CD8-positive, alpha-beta memory T cell (primary cell): ENCODE measurements around the gene GNAI2. TPM values are rescaled to one million over a fixed set of nuclear protein-coding genes. Genes with fewer than 3 reads are reported as not detected.
A peak's percentile ranks its signal among the peaks of the same experiment; 100 is the strongest.

Experiments used
- CTCF ChIA-PET: fragments of 350-600 bp; sonication (Branson Sonifier 250); formaldehyde crosslinking; loops from one replicate; lab custom pipeline; 2021; ENCODE audit warnings: antibody characterized with exemption; lab: Charles Lee
- POLR2A ChIA-PET: fragments of 350-600 bp; sonication (Branson Sonifier 250); formaldehyde crosslinking; loops from one replicate; lab custom pipeline; 2021; ENCODE audit warnings: antibody characterized with exemption; lab: Charles Lee
- DNase-seq, 5 donors: peaks; one replicate each; pipeline versions ENCODE4 v3.0.0 to v3.0.0-alpha.2; 2020 to 2022; ENCODE audit warnings: mixed read lengths in 1 of 5
- H3K27ac ChIP-seq: one replicate; pipeline ENCODE4 v1.7.0; 2013; ENCODE audit warnings: low read depth, mild to moderate bottlenecking, low read length, moderate library complexity
- H3K27me3 ChIP-seq: 2 replicates; pipeline ENCODE4 v1.7.0; 2013; ENCODE audit warnings: low read length, mild to moderate bottlenecking; ENCODE audit not compliant: insufficient read depth, poor library complexity, severe bottlenecking
- H3K36me3 ChIP-seq: 2 replicates; pipeline ENCODE4 v1.7.0; 2013; ENCODE audit warnings: mild to moderate bottlenecking, low read length, moderate library complexity; ENCODE audit not compliant: insufficient read depth
- H3K4me1 ChIP-seq: 2 replicates; pipeline ENCODE4 v1.7.0; 2013; ENCODE audit warnings: mild to moderate bottlenecking, low read length, moderate library complexity; ENCODE audit not compliant: insufficient read depth
- H3K4me3 ChIP-seq: 2 replicates; pipeline ENCODE4 v1.7.0; 2013; ENCODE audit warnings: mild to moderate bottlenecking, low read length
- H3K9me3 ChIP-seq: 2 replicates; pipeline ENCODE4 v1.7.0; 2013; ENCODE audit warnings: mild to moderate bottlenecking, low read length
- H3K27ac Mint-ChIP-seq, 8 donors: one replicate each; pipeline ENCODE4 v1.8.0; 2020 to 2021; ENCODE audit warnings: mixed read lengths in 8 of 8, mild to moderate bottlenecking in 6 of 8, inconsistent platforms in 3 of 8, moderate library complexity in 3 of 8
- H3K27me3 Mint-ChIP-seq, 2 donors: one replicate each; pipeline ENCODE4 v1.8.0; 2020 to 2021; ENCODE audit warnings: mixed read lengths in 2 of 2, mild to moderate bottlenecking in 1 of 2, moderate library complexity in 1 of 2
- H3K36me3 Mint-ChIP-seq, 3 donors: one replicate each; pipeline ENCODE4 v1.8.0; 2020 to 2021; ENCODE audit warnings: mixed read lengths in 3 of 3, inconsistent platforms in 1 of 3, mild to moderate bottlenecking in 1 of 3
- H3K4me1 Mint-ChIP-seq, 3 donors: one replicate each; pipeline ENCODE4 v1.8.0; 2020 to 2021; ENCODE audit warnings: mixed read lengths in 3 of 3, inconsistent platforms in 1 of 3, mild to moderate bottlenecking in 1 of 3
- H3K4me3 Mint-ChIP-seq, 7 donors: one replicate each; pipeline ENCODE4 v1.8.0; 2020 to 2021; ENCODE audit warnings: mixed read lengths in 7 of 7, mild to moderate bottlenecking in 6 of 7, moderate library complexity in 4 of 7, inconsistent platforms in 2 of 7
- H3K9me3 Mint-ChIP-seq, 5 donors: one replicate each; pipeline ENCODE4 v1.8.0; 2020 to 2022; ENCODE audit warnings: mixed read lengths in 5 of 5, mild to moderate bottlenecking in 3 of 5, moderate library complexity in 2 of 5, inconsistent platforms in 1 of 5
- polyA plus RNA-seq: library from polyadenylated mRNA; unstranded; fragments of 300-500 nt; fragmentation: Illumina TruSeq; gene quantifications from one replicate; pipeline ENCODE4 v1.2.3, GENCODE V29; 2021
- total RNA-seq, 2 experiments: library from RNA; stranded (reverse); gene quantifications; one replicate each; pipeline ENCODE4 v1.2.3, GENCODE V29; 2021

The GNAI2 gene
- total and polyA plus RNA-seq, 3 experiments from 2014 or later = 259 to 665 (median 265) TPM

GRCh38 chr3:50299638-50299928 is 63.6 kb downstream of the GNAI2 start:
- H3K27ac ChIP-seq = peak overlapping the region; percentile 96
- Mint-ChIP-seq H3K27ac (peak overlapping the region; percentile 97 to 100 (median 99)), H3K9me3 (no peaks in the 10 kb centered on the region), H3K36me3 (peaks cover 0 to 14% (median 0%) of the 10 kb centered on the region in 3 donors), H3K4me3 (peak overlapping the region; percentile 93 to 98 (median 95)), H3K27me3 (no peaks in the 10 kb centered on the region), H3K4me1 (peaks cover 21 to 51% (median 22%) of the 10 kb centered on the region in 3 donors)
- CTCF ChIA-PET = interaction anchor here (0.5 to 3.0 kb wide), 14 partner anchors 9 to 108 kb away, joined by 3 to 16 read pairs (median 8); partner anchors contain the start of genes CYB561D2, HYAL2 and NPRL2
- no peaks in the 10 kb centered on the region for H3K27me3 ChIP-seq
- no peaks in the 10 kb centered on the region for H3K9me3 ChIP-seq
- no peak for DNase-seq
- POLR2A ChIA-PET = interaction anchor here (0.5 to 2.2 kb wide), 10 partner anchors 18 to 65 kb away, joined by 3 to 31 read pairs (median 6); partner anchors contain the start of genes CYB561D2, NPRL2, RASSF1 and TUSC2
- H3K36me3 ChIP-seq = no peaks in the 10 kb centered on the region
- peaks cover 25% of the 10 kb centered on the region for H3K4me1 ChIP-seq
- H3K4me3 ChIP-seq = peak overlapping the region; percentile 68

GRCh38 chr3:50299929-50300680 is 64.1 kb downstream of the GNAI2 start:
- Histone ChIP-seq H3K27me3 (no peaks in the 10 kb centered on the region), H3K27ac (peak overlapping the region; percentile 96), H3K4me1 (peaks cover 25% of the 10 kb centered on the region), H3K4me3 (peak overlapping the region; percentile 68), H3K9me3 (no peaks in the 10 kb centered on the region), H3K36me3 (no peaks in the 10 kb centered on the region)
- Mint-ChIP-seq H3K4me1 (peaks cover 21 to 54% (median 22%) of the 10 kb centered on the region in 3 donors), H3K36me3 (peaks cover 0 to 14% (median 0%) of the 10 kb centered on the region in 3 donors), H3K4me3 (peak overlapping the region; percentile 93 to 98 (median 95)), H3K27ac (peak overlapping the region; percentile 97 to 100 (median 99)), H3K27me3 (peaks cover 0 to 3% of the 10 kb centered on the region in 2 donors), H3K9me3 (no peaks in the 10 kb centered on the region)
- CTCF ChIA-PET = interaction anchor here (0.5 to 3.0 kb wide), 13 partner anchors 9 to 108 kb away, joined by 3 to 16 read pairs (median 9); partner anchors contain the start of genes CYB561D2, HYAL2 and NPRL2
- no peak for DNase-seq
- POLR2A ChIA-PET = interaction anchor here (0.5 to 2.2 kb wide), 9 partner anchors 17 to 65 kb away, joined by 3 to 31 read pairs (median 7); partner anchors contain the start of genes CYB561D2, NPRL2, RASSF1 and TUSC2

GRCh38 chr3:50300681-50301254 is 64.8 kb downstream of the GNAI2 start:
- Mint-ChIP-seq H3K9me3 (no peaks in the 10 kb centered on the region), H3K4me1 (peaks cover 21 to 53% (median 22%) of the 10 kb centered on the region in 3 donors), H3K27me3 (peaks cover 0 to 3% of the 10 kb centered on the region in 2 donors), H3K36me3 (peaks cover 0 to 14% (median 0%) of the 10 kb centered on the region in 3 donors), H3K4me3 (peak overlapping the region; percentile 55 to 98 (median 95)), H3K27ac (peak overlapping the region in 7 of 8 donors; percentile 68 to 100 (median 99))
- H3K27me3 ChIP-seq = no peaks in the 10 kb centered on the region
- H3K4me1 ChIP-seq = peaks cover 25% of the 10 kb centered on the region
- peak overlapping the region; percentile 96 for H3K27ac ChIP-seq
- no peak overlapping the region for H3K4me3 ChIP-seq
- POLR2A ChIA-PET = no interaction called here
- no peaks in the 10 kb centered on the region for H3K36me3 ChIP-seq
- no peaks in the 10 kb centered on the region for H3K9me3 ChIP-seq
- DNase-seq = no peak
- CTCF ChIA-PET = no interaction called here

- H3K9me3 Mint-ChIP-seq = no peaks in the 10 kb centered on the region
- no peak for DNase-seq
- H3K27me3 Mint-ChIP-seq = peaks cover 0 to 3% of the 10 kb centered on the region in 2 donors
- Histone ChIP-seq H3K27ac (no peak overlapping the region), H3K4me3 (no peak overlapping the region), H3K4me1 (peaks cover 25% of the 10 kb centered on the region), H3K9me3 (no peaks in the 10 kb centered on the region), H3K36me3 (no peaks in the 10 kb centered on the region), H3K27me3 (no peaks in the 10 kb centered on the region)
- H3K4me1 Mint-ChIP-seq = peaks cover 20 to 45% (median 22%) of the 10 kb centered on the region in 3 donors
- POLR2A ChIA-PET = interaction anchor here (0.6 kb wide), 2 partner anchors 26 to 1198 kb away, joined by 3 to 5 read pairs; no protein-coding TSS in a partner anchor
- H3K4me3 Mint-ChIP-seq = peak overlapping the region in 2 of 7 donors; percentile 20 to 44
- CTCF ChIA-PET = interaction anchor here (1.0 kb wide), 2 partner anchors 11 to 12 kb away, joined by 3 read pairs; no protein-coding TSS in a partner anchor
- H3K36me3 Mint-ChIP-seq = peaks cover 0 to 7% (median 0%) of the 10 kb centered on the region in 3 donors
- peak overlapping the region in 1 of 8 donors; percentile 73 for H3K27ac Mint-ChIP-seq
Measured at GRCh38 chr3:50302095-50303012, 66.3 kb downstream of the GNAI2 start.

- ChIA-PET CTCF (interaction anchor here (1.0 kb wide), 1 partner anchor 13 kb away, joined by 3 read pairs; no protein-coding TSS in a partner anchor), POLR2A (interaction anchor here (0.6 kb wide), 2 partner anchors 25 to 1197 kb away, joined by 3 to 5 read pairs; no protein-coding TSS in a partner anchor)
- H3K4me1 ChIP-seq = peaks cover 19% of the 10 kb centered on the region
- H3K27me3 ChIP-seq = no peaks in the 10 kb centered on the region
- no peak within 1 kb of the TSS for H3K4me3 ChIP-seq
- H3K27ac ChIP-seq = peak within 1 kb of the TSS; percentile 43
- DNase-seq = no peak
- Mint-ChIP-seq H3K9me3 (no peaks in the 10 kb centered on the region), H3K36me3 (peaks cover 0 to 6% (median 0%) of the 10 kb centered on the region in 3 donors), H3K4me1 (peaks cover 17 to 37% (median 17%) of the 10 kb centered on the region in 3 donors), H3K27me3 (peaks cover 0 to 3% of the 10 kb centered on the region in 2 donors), H3K4me3 (peak within 1 kb of the TSS in 1 of 7 donors; percentile 44), H3K27ac (no peak within 1 kb of the TSS)
- no peaks in the 10 kb centered on the region for H3K9me3 ChIP-seq
- no peaks in the 10 kb centered on the region for H3K36me3 ChIP-seq
Measured at GRCh38 chr3:50303013-50303815, 67.2 kb downstream of the GNAI2 start, which contains the start of gene HYAL1. HYAL1 (minus strand) TSS chr3:50303574; CDS start chr3:50302956, 618 bp downstream.

- ChIA-PET POLR2A (interaction anchor here (0.6 to 1.4 kb wide), 2 partner anchors 12 to 491 kb away, joined by 3 read pairs; partner anchors contain the start of genes IFRD2 and UBA7), CTCF (no interaction called here)
- Mint-ChIP-seq H3K27ac (peak overlapping the region in 3 of 8 donors; percentile 52 to 56 (median 54)), H3K9me3 (no peaks in the 10 kb centered on the region), H3K4me1 (peaks cover 9 to 23% (median 10%) of the 10 kb centered on the region in 3 donors), H3K36me3 (no peaks in the 10 kb centered on the region), H3K4me3 (no peak overlapping the region), H3K27me3 (peaks cover 0 to 3% of the 10 kb centered on the region in 2 donors)
- peaks cover 11% of the 10 kb centered on the region for H3K4me1 ChIP-seq
- H3K9me3 ChIP-seq = no peaks in the 10 kb centered on the region
- DNase-seq = no peak
- H3K36me3 ChIP-seq = no peaks in the 10 kb centered on the region
- no peak overlapping the region for H3K4me3 ChIP-seq
- no peak overlapping the region for H3K27ac ChIP-seq
- no peaks in the 10 kb centered on the region for H3K27me3 ChIP-seq
Measured at GRCh38 chr3:50304601-50305000, 68.6 kb downstream of the GNAI2 start.
